Body of pancreas (tissue), 4 donors: ENCODE results near the gene IL1RAPL1. TPM values are rescaled to one million over a fixed set of nuclear protein-coding genes. Genes with fewer than 3 reads are reported as not detected.

Source experiments
- ATAC-seq: fragments of 150-250 bp; one replicate; pipeline ENCODE4 v1.9.1; 2016
- DNase-seq, 4 donors: peaks; one replicate each; pipeline ENCODE4 v3.0.0-alpha.2; 2019
- H3K27ac ChIP-seq, 4 donors: fragments of 200-600 bp; sonication (generic); 1 replicate in 3 of 4; 2 replicates in 1 of 4; pipeline versions ENCODE4 v1.5.1 to v1.6.1; 2016 to 2019; ENCODE audit warnings: mild to moderate bottlenecking in 1 of 4, mixed read lengths in 1 of 4, moderate library complexity in 1 of 4
- H3K27me3 ChIP-seq, 2 donors: fragments of 200-600 bp; sonication (generic); one replicate each; pipeline ENCODE4 v1.6.0; 2016; ENCODE audit warnings: mild to moderate bottlenecking in 1 of 2
- H3K36me3 ChIP-seq, 2 donors: fragments of 200-600 bp; sonication (generic); replicated peaks in 1 of 2; 2 replicates each; pipeline ENCODE4 v1.5.1; 2016; ENCODE audit warnings: low read depth in 2 of 2; ENCODE audit not compliant: insufficient read depth in 1 of 2
- H3K4me1 ChIP-seq: fragments of 200-600 bp; sonication (generic); one replicate; pipeline ENCODE4 v1.6.0; 2016
- H3K4me3 ChIP-seq, 2 donors: fragments of 200-600 bp; sonication (generic); 1 replicate in 1 of 2; 2 replicates in 1 of 2; pipeline ENCODE4 v1.5.1; 2016 to 2019
- H3K9me3 ChIP-seq, 3 donors: fragments of 200-600 bp; sonication (generic); 1 replicate in 2 of 3; 2 replicates in 1 of 3; pipeline ENCODE4 v1.5.1; 2016
- POLR2A ChIP-seq, 3 donors: fragments of 450-650 bp; IDR thresholded peaks; one replicate each; pipeline ENCODE4 v1.6.1; 2016; ENCODE audit warnings: antibody characterized with exemption in 3 of 3, mild to moderate bottlenecking in 2 of 3
- WGBS, 2 donors: methylation state at CpG; one replicate each; pipeline ENCODE4 v1.1.5; 2017; 5-methylcytosine and 5-hydroxymethylcytosine counted together
- intact Hi-C: fragments of 100-400 bp; cut with DNase I; formaldehyde crosslinking; loops from one replicate; pipeline ENCODE4 v1.15.1; 2023
- total RNA-seq, 2 donors: library from RNA; depleted of rRNA; stranded (reverse); fragments of >200 nt; gene quantifications; one replicate each; pipeline ENCODE4 v1.1.0, GENCODE V29; 2016
- TF ChIP-seq, protein P1 (sequence below), 7 experiments: fragments of 450-650 bp in 4 of 7; fragments of 200-600 bp in 3 of 7; sonication (generic) in 3 of 7; IDR thresholded peaks; one replicate each; pipeline ENCODE4 v1.5.1; 2016 to 2019; ENCODE audit warnings: antibody characterized with exemption in 7 of 7

Gene IL1RAPL1
- total RNA-seq, 2 donors from 2014 or later, result 0.26 TPM; not detected in 1

DNA sequence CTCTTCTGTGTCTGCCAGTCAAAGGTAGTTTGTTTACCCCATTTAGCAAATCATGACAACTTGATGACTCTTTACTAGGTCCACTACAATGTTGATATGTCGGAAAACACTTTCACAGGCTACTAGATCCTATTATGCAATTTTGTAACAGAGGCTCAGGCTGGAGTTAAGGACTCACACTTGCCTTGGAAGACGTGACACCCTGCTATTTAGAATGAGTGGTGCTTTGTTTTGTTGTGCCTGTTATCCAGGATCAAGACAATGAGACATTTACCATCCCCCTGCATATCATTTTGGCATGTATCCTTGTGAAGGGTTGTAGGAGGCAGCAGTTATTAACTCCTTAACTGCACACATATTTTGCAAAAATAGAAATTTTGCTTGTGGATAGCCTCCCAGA is 263.7 kb downstream of the IL1RAPL1 start:
- Histone ChIP-seq H3K36me3 (no peaks in the 10 kb centered on the region), H3K27me3 (no peaks in the 10 kb centered on the region), H3K4me1 (peaks cover 4% of the 10 kb centered on the region), H3K4me3 (no peak overlapping the region), H3K9me3 (no peaks in the 10 kb centered on the region), H3K27ac (no peak overlapping the region)
- 40 to 55% methylated on average over 2 of the region's 2 CpGs for WGBS, 2 donors
- ATAC-seq (no peak), DNase-seq (no peak)
- no peak for TF ChIP-seq POLR2A (IDR thresholded peaks at IDR 0.05)
- TF ChIP-seq, protein P1, sequence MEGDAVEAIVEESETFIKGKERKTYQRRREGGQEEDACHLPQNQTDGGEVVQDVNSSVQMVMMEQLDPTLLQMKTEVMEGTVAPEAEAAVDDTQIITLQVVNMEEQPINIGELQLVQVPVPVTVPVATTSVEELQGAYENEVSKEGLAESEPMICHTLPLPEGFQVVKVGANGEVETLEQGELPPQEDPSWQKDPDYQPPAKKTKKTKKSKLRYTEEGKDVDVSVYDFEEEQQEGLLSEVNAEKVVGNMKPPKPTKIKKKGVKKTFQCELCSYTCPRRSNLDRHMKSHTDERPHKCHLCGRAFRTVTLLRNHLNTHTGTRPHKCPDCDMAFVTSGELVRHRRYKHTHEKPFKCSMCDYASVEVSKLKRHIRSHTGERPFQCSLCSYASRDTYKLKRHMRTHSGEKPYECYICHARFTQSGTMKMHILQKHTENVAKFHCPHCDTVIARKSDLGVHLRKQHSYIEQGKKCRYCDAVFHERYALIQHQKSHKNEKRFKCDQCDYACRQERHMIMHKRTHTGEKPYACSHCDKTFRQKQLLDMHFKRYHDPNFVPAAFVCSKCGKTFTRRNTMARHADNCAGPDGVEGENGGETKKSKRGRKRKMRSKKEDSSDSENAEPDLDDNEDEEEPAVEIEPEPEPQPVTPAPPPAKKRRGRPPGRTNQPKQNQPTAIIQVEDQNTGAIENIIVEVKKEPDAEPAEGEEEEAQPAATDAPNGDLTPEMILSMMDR (IDR thresholded peaks at IDR 0.05), result no peak
- intact Hi-C loops, result no loop called here

DNA sequence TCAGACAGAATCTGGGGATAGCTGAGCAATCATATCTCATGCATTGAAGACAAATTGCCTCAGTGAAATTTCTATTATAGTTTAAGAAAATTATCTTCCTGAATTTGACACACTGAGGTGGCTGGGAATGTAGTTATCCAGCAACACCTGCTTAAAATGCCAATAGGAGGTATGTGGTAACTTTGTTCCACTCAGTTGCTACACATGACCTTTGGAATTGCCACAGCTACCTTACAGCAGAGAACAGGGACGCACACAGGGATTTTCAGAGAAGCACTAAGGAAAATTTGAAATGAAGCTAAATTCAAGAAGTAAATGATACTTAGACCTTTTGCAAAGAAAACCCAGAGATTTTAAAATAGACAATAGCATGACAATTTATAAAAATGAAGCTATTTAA is 264.6 kb downstream of the IL1RAPL1 start:
- H3K27ac ChIP-seq, result peak overlapping the region in 2 of 4 donors; percentile 6 to 53
- H3K4me1 ChIP-seq, result peaks cover 4% of the 10 kb centered on the region
- DNase-seq (peak; percentile 12 to 56 (median 24)), ATAC-seq (peak; percentile 90)
- no peaks in the 10 kb centered on the region for H3K9me3 ChIP-seq
- 33 to 60% methylated on average over 1 of the region's 1 CpG for WGBS, 2 donors
- intact Hi-C loops, result no loop called here
- TF ChIP-seq, protein P1 (IDR thresholded peaks at IDR 0.05), result no peak
- H3K36me3 ChIP-seq, result no peaks in the 10 kb centered on the region
- no peak overlapping the region for H3K4me3 ChIP-seq
- H3K27me3 ChIP-seq, result no peaks in the 10 kb centered on the region

DNA sequence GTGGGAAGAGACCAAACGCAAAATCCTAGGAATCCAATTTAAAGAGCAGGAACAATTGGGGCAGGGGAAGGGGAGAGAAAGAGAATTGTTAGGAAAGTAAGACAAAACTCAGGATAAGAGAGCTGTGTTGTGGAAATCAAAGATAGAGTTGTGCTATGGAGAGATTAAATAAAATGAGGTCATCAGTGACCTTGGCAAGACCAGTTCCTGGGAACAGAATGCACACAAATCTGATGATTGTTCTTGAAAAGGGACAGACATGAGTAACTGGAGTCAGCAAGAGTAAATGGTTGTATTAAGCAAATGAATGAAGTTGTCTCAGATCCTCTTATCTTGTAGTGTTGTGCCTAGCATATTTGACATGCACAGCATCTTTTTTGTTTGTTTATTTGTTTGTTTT is 267.4 kb downstream of the IL1RAPL1 start:
- WGBS, 2 donors, result 78 to 85% methylated on average over 1 of the region's 1 CpG
- H3K9me3 ChIP-seq, result no peaks in the 10 kb centered on the region
- DNase-seq, result peak in 1 of 4 donors; percentile 5
- H3K27me3 ChIP-seq, result no peaks in the 10 kb centered on the region
- intact Hi-C loops, result no loop called here
- H3K4me3 ChIP-seq, result no peak overlapping the region
- TF ChIP-seq POLR2A (IDR thresholded peaks at IDR 0.05), result no peak
- TF ChIP-seq, protein P1 (IDR thresholded peaks at IDR 0.05), result no peak
- H3K36me3 ChIP-seq, result no peaks in the 10 kb centered on the region
- ATAC-seq, result peak; percentile 85
- no peak overlapping the region for H3K27ac ChIP-seq
- peaks cover 4% of the 10 kb centered on the region for H3K4me1 ChIP-seq

DNA sequence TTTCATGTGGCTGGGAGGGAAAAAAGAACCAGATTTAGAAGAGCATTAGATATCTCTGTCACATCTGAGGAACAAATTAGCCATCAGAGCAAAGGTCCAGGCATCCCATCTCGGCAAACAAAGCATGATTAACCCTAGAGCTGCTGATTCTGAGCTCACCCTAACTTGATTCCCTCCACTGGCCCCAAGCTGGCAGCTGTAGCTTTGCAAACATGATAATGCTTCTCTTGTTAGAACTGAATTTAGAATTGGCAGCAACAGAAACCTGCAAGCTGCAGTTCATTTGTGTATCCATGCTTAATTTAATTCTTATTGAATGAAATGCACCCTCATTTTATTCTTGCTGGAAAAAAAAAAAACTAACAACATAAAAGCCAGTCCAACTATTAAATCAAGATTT is 289.2 kb downstream of the IL1RAPL1 start:
- Histone ChIP-seq H3K4me1 (no peaks in the 10 kb centered on the region), H3K27me3 (no peaks in the 10 kb centered on the region), H3K9me3 (no peaks in the 10 kb centered on the region), H3K27ac (no peak overlapping the region), H3K4me3 (no peak overlapping the region), H3K36me3 (no peaks in the 10 kb centered on the region)
- ATAC-seq (no peak), DNase-seq (no peak)
- TF ChIP-seq POLR2A (IDR thresholded peaks at IDR 0.05), result no peak
- TF ChIP-seq, protein P1 (IDR thresholded peaks at IDR 0.05), result no peak
- intact Hi-C loops, result no loop called here
- WGBS, 2 donors, result 9 to 11% methylated on average over 1 of the region's 1 CpG

DNA sequence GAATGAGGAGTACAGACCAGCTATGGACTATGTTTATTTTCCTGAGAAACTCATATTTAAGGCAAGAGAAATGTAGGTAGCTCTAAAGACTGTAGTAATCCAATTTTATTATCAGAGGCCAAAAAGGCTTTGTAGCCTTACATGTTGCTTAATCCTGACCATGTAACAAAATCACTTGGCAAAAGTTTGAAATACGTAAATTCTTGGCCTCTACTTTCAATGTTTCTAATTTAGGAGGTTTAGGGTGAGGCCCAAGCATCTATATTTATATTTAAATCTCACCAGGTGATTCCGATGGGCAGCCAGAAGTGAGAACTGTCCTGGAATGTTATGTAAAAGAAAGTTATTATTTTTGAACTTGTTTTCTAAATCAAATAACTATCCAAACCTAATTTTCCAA is 289.7 kb downstream of the IL1RAPL1 start:
- DNase-seq (no peak), ATAC-seq (no peak)
- TF ChIP-seq POLR2A (IDR thresholded peaks at IDR 0.05), result no peak
- TF ChIP-seq, protein P1 (IDR thresholded peaks at IDR 0.05), result no peak
- WGBS, 2 donors, result 71 to 87% methylated on average over 2 of the region's 2 CpGs
- Histone ChIP-seq H3K9me3 (no peaks in the 10 kb centered on the region), H3K36me3 (no peaks in the 10 kb centered on the region), H3K27ac (no peak overlapping the region), H3K4me3 (no peak overlapping the region), H3K27me3 (no peaks in the 10 kb centered on the region), H3K4me1 (no peaks in the 10 kb centered on the region)
- intact Hi-C loops, result no loop called here
